GM12878 (cell line): ENCODE data around the gene PCDHGA10. TPM values are rescaled to one million over a fixed set of nuclear protein-coding genes. Genes with fewer than 3 reads are reported as not detected.

Experiments
- ATAC-seq: fragments of 200-7000 bp; cut with Tn5 transposase; 3 replicates; pipeline ENCODE4 v1.9.1; 2020; ENCODE audit warnings: mild to moderate bottlenecking, moderate library complexity
- BruUV-seq: library from RNA; stranded (reverse); fragments of 400-500 nt; replicated peaks from 2 replicates; lab custom pipeline; 2021; lab: Mats Ljungman, UMichigan
- CTCF ChIA-PET: fragments of 300-600 bp; sonication (Branson Sonifier 250); formaldehyde crosslinking; extraction: SDS; loops from one replicate; lab custom pipeline; 2021; ENCODE audit warnings: inconsistent platforms; lab: Yijun Ruan, JAX
- POLR2A ChIA-PET: fragments of 350-600 bp; formaldehyde crosslinking; extraction: SDS; loops from one replicate; lab custom pipeline; 2021; ENCODE audit warnings: inconsistent platforms; lab: Charles Lee
- RAD21 ChIA-PET: fragments of 300-600 bp; sonication (Branson Sonifier 250); formaldehyde crosslinking; loops from one replicate; lab custom pipeline; 2023; ENCODE audit warnings: antibody characterized with exemption; ENCODE audit not compliant: unreplicated experiment; lab: Charles Lee
- SMC1A ChIA-PET: fragments of 300-600 bp; sonication (Branson Sonifier 250); formaldehyde crosslinking; loops from one replicate; lab custom pipeline; 2023; ENCODE audit not compliant: unreplicated experiment, uncharacterized antibody; lab: Charles Lee
- DNase-seq: peaks from one replicate; pipeline ENCODE4 v3.0.0-alpha.2; 2011; ENCODE audit warnings: low read depth, low spot score
- FAIRE-seq: peaks from 3 replicates; lab custom pipeline; 2011; peaks lifted over from hg19 to GRCh38; lab: Jason Lieb, UNC
- H2AFZ ChIP-seq: 2 replicates; pipeline ENCODE4 v1.6.0; 2011; ENCODE audit warnings: low read depth, low read length, control low read depth; ENCODE audit not compliant: control insufficient read depth
- H3K27ac ChIP-seq: 2 replicates; pipeline ENCODE4 v1.5.1; 2011; ENCODE audit warnings: control low read depth; ENCODE audit not compliant: control insufficient read depth, insufficient read depth
- H3K27me3 ChIP-seq, 2 experiments: replicated peaks in 1 of 2; 2 replicates each; pipeline versions ENCODE4 v1.6.0 to v1.6.1; 2011; ENCODE audit warnings: low read length in 1 of 2; ENCODE audit not compliant: control insufficient read depth in 2 of 2, insufficient read depth in 2 of 2
- H3K36me3 ChIP-seq, 2 experiments: 2 replicates each; pipeline ENCODE4 v1.5.1; 2011; ENCODE audit warnings: low read length in 1 of 2; ENCODE audit not compliant: control insufficient read depth in 2 of 2, insufficient read depth in 2 of 2
- H3K4me1 ChIP-seq: 2 replicates; pipeline ENCODE4 v1.6.1; 2011; ENCODE audit warnings: mild to moderate bottlenecking, low read length, moderate library complexity, mixed read lengths; ENCODE audit not compliant: control insufficient read depth, insufficient read depth
- H3K4me2 ChIP-seq: 2 replicates; pipeline ENCODE4 v1.6.0; 2011; ENCODE audit warnings: control low read depth; ENCODE audit not compliant: control insufficient read depth, insufficient read depth
- H3K4me3 ChIP-seq: fragments of 200-600 bp; sonication (generic); 2 replicates; pipeline ENCODE4 v1.5.1; 2016
- H3K79me2 ChIP-seq: 2 replicates; pipeline ENCODE4 v1.6.0; 2011; ENCODE audit warnings: low read length; ENCODE audit not compliant: control insufficient read depth, insufficient read depth
- H3K9ac ChIP-seq: 2 replicates; pipeline ENCODE4 v1.8.0; 2011; ENCODE audit warnings: low read length, control low read depth, mixed read lengths; ENCODE audit not compliant: control insufficient read depth, insufficient read depth
- H3K9me3 ChIP-seq: replicated peaks from 3 replicates; pipeline ENCODE4 v1.5.1; 2011; ENCODE audit warnings: mild to moderate bottlenecking, low read length; ENCODE audit not compliant: control insufficient read depth, insufficient read depth
- H4K20me1 ChIP-seq: 2 replicates; pipeline ENCODE4 v1.6.0; 2011; ENCODE audit not compliant: control insufficient read depth, insufficient read depth
- IRF4 ChIP-seq: IDR thresholded peaks from 2 replicates; pipeline ENCODE4 v1.6.1; 2011; ENCODE audit warnings: low read depth, low read length
- SIX5 ChIP-seq: IDR thresholded peaks from 2 replicates; pipeline ENCODE4 v1.6.1; 2011; ENCODE audit warnings: mild to moderate bottlenecking, low read depth, low read length, moderate library complexity; ENCODE audit not compliant: severe bottlenecking
- WGBS: methylation state at CpG from one replicate; pipeline ENCODE4 v1.1.6; 2016; ENCODE audit warnings: low lambda C conversion rate; ENCODE audit not compliant: insufficient replicate concordance, insufficient coverage; ENCODE audit errors: missing lambda C conversion rate; 5-methylcytosine and 5-hydroxymethylcytosine counted together
- in situ Hi-C: fragments of 300-500 bp; cut with MboI; formaldehyde crosslinking; loops from 9 replicates; pipeline ENCODE4 v1.14.3; 2018; ENCODE audit warnings: mixed read lengths
- intact Hi-C: fragments of 100-400 bp; cut with micrococcal nuclease; formaldehyde crosslinking; loops from one replicate; pipeline ENCODE4 v1.14.2; 2022; ENCODE audit not compliant: unreplicated experiment
- polyA plus RNA-seq, 11 experiments: library from polyadenylated mRNA; depleted of rRNA in 4 of 11; unstranded in 6 of 11; stranded (reverse) in 5 of 11; fragments of >200 nt; fragmentation: Nextera tagmentation in 4 of 11; fragmentation: Illumina TruSeq in 1 of 11; extraction: Ambion mirVana in 4 of 11; extraction: Trizol in 1 of 11; gene quantifications; 1 replicate in 1 of 11; 2 replicates in 10 of 11; pipeline versions ENCODE4 v1.2.1 to v1.2.3, GENCODE V29; 2011 to 2016; ENCODE audit warnings: inconsistent platforms in 2 of 11, missing spikeins in 2 of 11, low read depth in 1 of 11
- total RNA-seq, 4 experiments: library from RNA; depleted of rRNA in 3 of 4; stranded (reverse); fragments of >200 nt in 3 of 4; fragmentation: Illumina TruSeq in 1 of 4; extraction: Trizol in 1 of 4; gene quantifications; 2 replicates each; pipeline versions ENCODE4 v1.2.1 to v1.2.3, GENCODE V29; 2013 to 2021

The PCDHGA10 gene
- total and polyA plus RNA-seq, 10 of the 15 experiments (the other 5 are each of a cell fraction or from before 2014, with no cell fraction given): 0.39 to 2.2 (median 1.1) TPM

DNA sequence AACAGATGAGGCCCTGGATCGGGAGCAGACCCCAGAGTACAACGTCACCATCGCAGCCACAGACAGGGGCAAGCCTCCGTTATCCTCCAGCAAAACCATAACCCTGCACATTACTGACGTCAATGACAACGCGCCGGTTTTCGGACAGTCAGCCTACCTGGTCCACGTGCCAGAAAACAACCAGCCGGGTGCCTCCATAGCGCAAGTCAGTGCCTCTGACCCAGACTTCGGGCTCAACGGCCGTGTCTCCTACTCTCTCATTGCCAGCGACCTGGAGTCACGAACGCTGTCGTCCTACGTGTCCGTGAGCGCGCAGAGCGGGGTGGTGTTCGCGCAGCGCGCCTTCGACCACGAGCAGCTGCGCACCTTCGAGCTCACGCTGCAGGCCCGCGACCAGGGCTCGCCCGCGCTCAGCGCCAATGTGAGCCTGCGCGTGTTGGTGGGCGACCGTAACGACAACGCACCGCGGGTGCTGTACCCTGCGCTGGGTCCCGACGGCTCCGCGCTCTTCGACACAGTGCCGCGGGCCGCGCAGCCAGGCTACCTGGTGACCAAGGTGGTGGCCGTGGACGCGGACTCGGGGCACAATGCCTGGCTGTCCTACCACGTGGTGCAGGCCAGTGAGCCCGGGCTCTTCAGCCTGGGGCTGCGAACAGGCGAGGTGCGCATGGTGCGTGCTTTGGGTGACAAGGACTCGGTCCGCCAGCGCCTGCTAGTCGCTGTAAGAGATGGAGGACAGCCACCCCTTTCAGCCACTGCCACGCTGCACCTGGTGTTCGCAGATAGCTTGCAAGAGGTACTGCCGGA is 6.5 kb downstream of the PCDHGA10 start:
- no TSS peak for BruUV-seq
- intact Hi-C loops: no loop called here
- Histone ChIP-seq H3K79me2 (no peaks in the 10 kb centered on the region), H3K27ac (no peak overlapping the region), H3K9ac (no peak overlapping the region), H3K4me3 (no peak overlapping the region), H4K20me1 (no peaks in the 10 kb centered on the region), H3K27me3 (no peaks in the 10 kb centered on the region; a peak in 1 of 4 replicates), H3K4me1 (peaks cover 4% of the 10 kb centered on the region; the same call in 1 of the 2 replicates), H3K9me3 (peaks cover 15% of the 10 kb centered on the region; the same call in 2 of the 3 replicates), H3K4me2 (no peak overlapping the region), H3K36me3 (no peaks in the 10 kb centered on the region), H2AFZ (no peak overlapping the region)
- 96% methylated on average over 67 of the region's 74 CpGs for WGBS
- RAD21 ChIA-PET: interaction anchor here (2.6 kb wide), 1 partner anchor 105 kb away, joined by 19 read pairs; no protein-coding TSS in a partner anchor
- no peak for DNase-seq
- POLR2A ChIA-PET: interaction anchor here (2.3 kb wide), 1 partner anchor 144 kb away, joined by 8 read pairs; no protein-coding TSS in a partner anchor
- SMC1A ChIA-PET: interaction anchor here (0.7 to 7.4 kb wide), 6 partner anchors 115 to 1921 kb away, joined by 3 to 67 read pairs (median 5); no protein-coding TSS in a partner anchor
- in situ Hi-C loops: loop anchor here (5.0 kb wide), 1 partner anchor 143 kb away; no protein-coding TSS in a partner anchor
- no peak for FAIRE-seq
- CTCF ChIA-PET: interaction anchor here (0.9 to 10.9 kb wide), 8 partner anchors 12 to 148 kb away, joined by 3 to 245 read pairs (median 49); no protein-coding TSS in a partner anchor
- no peak for TF ChIP-seq IRF4
- no peak for TF ChIP-seq SIX5
- no peak for ATAC-seq
